ENCODE data around the gene SWT1. TPM values are rescaled to one million over a fixed set of nuclear protein-coding genes. Genes with fewer than 3 reads are reported as not detected.
"Not testable (repeated sequence)": the region's sequence is repeated elsewhere in the genome, so short reads cannot be mapped to it uniquely, and the experiment has no call there.

Gene SWT1
- total RNA-seq, 1 donor from 2014 or later, result 2.4 TPM

DNA sequence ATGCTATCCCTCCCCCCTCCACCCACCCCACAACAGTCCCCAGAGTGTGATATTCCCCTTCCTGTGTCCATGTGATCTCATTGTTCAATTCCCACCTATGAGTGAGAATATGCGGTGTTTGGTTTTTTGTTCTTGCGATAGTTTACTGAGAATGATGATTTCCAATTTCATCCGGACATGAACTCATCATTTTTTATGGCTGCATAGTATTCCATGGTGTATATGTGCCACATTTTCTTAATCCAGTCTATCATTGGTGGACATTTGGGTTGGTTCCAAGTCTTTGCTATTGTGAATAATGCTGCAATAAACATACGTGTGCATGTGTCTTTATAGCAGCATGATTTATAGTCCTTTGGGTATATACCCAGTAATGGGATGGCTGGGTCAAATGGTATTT is 95.0 kb downstream of the SWT1 start:
- not testable (repeated sequence) for ATAC-seq

GRCh38 chr1:185252404-185252803 is 95.4 kb downstream of the SWT1 start:
- ATAC-seq, result not testable (repeated sequence)

DNA sequence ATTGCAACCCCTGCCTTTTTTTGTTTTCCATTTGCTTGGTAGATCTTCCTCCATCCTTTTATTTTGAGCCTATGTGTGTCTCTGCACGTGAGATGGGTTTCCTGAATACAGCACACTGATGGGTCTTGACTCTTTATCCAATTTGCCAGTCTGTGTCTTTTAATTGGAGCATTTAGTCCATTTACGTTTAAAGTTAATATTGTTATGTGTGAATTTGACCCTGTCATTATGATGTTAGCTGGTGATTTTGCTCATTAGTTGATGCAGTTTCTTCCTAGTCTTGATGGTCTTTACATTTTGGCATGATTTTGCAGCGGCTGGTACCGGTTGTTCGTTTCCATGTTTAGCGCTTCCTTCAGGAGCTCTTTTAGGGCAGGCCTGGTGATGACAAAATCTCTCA is 98.6 kb downstream of the SWT1 start:
- ATAC-seq, result not testable (repeated sequence)

- not testable (repeated sequence) for ATAC-seq
Measured at GRCh38 chr1:185257116-185257949, 100.4 kb downstream of the SWT1 start.

- no peak for ATAC-seq
Measured at GRCh38 chr1:185257950-185258208, 100.9 kb downstream of the SWT1 start.

DNA sequence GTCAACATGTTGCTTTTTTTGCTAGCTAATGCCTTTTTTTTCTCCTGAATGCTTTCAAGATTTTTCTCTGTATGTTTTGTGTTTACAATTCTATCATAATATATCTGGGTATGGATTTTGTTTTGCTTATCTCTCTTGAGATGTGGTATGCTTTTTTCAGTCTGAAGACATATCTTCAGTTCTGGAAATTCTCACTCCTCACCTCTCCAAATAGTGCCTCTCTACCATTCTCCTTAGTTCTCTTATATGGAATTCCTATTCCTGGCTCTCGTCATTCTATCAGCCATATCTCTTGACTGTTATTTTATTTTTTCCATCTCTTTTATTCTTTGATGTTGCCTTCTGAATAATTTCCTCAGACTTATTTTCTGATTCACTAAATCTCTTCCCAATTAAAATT is 101.7 kb downstream of the SWT1 start:
- no peak for ATAC-seq

- ATAC-seq, result no peak
Measured at GRCh38 chr1:185260611-185261010, 103.6 kb downstream of the SWT1 start.

DNA sequence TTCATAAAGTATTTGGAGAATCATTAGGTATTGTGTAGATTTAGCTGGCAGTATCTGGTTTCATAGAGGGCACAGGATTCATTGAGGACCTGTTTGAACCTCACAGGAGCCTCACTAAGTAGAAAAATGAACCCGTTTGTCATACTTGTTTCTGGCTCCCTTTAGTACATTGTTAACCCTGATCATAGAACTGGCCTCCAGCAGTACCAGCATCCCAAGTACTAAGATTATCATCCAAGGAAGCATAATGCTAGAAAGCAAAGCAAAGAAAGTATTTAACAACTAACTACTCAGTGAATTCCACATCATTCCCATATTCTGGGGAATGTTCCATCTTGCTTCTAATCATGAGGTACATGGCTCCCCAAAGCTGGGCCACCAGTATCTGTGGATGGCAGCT is 105.2 kb downstream of the SWT1 start:
- ATAC-seq, result no peak

GRCh38 chr1:185263292-185263691 is 106.3 kb downstream of the SWT1 start:
- ATAC-seq, result no peak

GRCh38 chr1:185263780-185264179 is 106.8 kb downstream of the SWT1 start:
- no peak for ATAC-seq

DNA sequence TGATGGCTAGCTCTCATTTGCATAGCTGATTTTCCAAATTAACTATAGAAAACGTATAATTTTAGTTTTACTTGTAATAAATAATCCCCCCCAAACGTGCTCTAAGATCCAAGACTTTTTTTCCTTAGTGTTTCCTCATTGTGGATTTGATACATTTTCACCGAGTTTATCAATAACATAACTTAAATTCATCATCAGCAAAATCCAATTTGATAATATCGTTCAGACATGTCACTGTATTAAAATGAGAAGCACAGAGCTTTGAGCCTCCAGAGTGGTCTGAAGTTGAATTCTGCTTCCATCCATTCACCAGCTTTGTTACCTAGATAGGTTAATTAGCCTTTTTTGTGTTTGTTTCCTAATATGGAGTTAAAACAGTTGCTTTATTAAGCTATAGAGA is 108.3 kb downstream of the SWT1 start:
- ATAC-seq, result no peak

- no peak for ATAC-seq
Measured at GRCh38 chr1:185267301-185267700, 110.3 kb downstream of the SWT1 start.

DNA sequence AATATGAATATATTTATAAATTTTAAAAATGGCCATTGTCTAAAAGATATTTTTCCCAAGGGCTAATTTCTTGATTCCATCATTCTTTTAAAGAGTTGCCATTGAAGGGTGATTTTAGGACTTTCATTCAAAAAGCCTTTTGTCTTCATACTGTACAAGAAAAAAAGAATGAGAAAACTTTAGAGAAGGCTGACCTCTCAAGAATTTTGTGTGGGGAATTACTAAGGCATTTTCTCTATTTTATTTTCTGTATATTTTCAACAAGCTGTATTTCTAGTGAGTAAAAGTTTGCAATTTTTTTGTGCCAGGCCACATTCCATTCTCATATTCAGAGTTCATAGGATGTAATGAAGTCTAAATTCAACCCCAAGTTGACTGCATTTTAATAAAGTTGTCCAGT is 110.7 kb downstream of the SWT1 start:
- ATAC-seq, result no peak

DNA sequence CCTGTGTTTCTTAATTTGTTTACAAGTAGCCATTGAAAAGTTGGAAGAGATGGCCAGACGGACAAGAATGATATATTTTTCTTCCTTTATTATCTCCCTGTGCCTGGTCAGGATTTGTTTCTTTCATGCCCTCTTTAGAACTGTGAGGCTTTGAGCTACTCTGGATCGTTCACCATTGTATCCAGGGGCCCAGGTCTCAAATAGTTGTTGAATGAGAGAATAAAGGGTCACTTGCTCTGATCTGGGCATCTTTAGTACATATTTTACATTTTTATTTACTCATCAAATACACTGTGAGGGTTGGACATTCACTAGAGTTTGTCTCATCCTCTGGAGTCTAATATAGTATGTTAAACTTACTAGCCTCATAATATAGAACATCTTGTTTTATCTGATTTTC is 111.4 kb downstream of the SWT1 start:
- ATAC-seq, result no peak

DNA sequence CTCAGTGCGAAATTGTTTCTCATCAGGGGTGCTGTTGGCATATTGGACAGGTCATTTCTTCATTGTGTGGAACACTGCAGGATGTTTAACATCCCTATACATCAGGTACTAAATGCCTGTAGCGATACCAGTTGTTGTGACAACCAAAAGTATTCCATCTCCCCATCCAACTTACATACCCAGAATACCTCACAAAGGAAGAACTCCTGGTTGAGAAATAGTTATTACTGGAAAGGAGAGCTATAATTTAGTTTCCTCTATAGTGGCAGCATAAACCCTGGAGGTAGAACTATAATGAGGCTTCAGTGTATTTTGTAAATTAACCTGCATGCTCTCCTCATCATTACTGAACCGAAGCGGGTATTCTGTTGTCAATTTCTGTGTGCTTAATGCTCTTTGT is 115.0 kb downstream of the SWT1 start:
- no peak for ATAC-seq

GRCh38 chr1:185279571-185279970 is 122.6 kb downstream of the SWT1 start:
- no peak for ATAC-seq

- no peak for ATAC-seq
Measured at GRCh38 chr1:185280589-185280988, 123.6 kb downstream of the SWT1 start.

DNA sequence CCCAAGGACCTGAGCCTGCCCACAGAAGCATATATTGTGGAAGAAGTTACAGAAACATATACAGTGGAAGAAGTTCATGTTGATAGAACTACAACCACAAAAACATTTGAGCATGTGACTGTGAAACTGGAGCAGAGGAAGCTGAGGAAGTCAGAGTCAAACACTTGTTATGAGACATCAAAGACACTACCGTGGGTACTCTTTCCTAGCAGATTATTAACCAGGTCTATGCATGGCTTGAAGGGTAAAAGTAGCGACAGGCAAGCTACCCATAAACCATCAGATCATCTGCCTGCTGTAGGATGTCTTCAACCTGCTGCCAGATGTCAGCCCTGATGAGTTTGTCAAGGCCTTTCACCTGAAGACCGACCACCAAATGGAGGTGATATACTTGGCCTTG is 124.3 kb downstream of the SWT1 start:
- no peak for ATAC-seq

GRCh38 chr1:185284116-185284515 is 127.1 kb downstream of the SWT1 start:
- ATAC-seq, result no peak

GRCh38 chr1:185284533-185285276 is 127.7 kb downstream of the SWT1 start:
- no peak for ATAC-seq

GRCh38 chr1:185287451-185287850 is 130.5 kb downstream of the SWT1 start:
- ATAC-seq, result no peak

- ATAC-seq, result no peak
Measured at GRCh38 chr1:185288435-185288834, 131.5 kb downstream of the SWT1 start.

DNA sequence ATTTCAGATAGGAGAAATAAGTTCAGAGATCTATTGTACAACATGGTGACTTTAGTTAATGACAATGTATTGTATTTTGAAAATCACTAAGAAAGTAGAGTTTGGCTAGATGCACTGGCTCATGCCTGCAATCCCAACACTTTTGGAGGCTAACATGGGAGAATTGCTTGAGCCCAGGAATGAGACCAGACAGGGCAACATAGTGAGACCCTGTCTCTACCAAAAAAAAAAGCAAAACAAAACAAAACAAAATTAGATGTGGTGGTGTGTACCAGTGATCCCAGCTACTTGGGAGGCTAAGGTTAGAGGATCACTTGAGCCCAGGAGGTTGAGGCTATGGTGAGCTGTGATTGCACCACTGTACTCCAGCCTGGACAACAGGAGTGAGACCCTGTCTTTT is 132.9 kb downstream of the SWT1 start:
- no peak for ATAC-seq

DNA sequence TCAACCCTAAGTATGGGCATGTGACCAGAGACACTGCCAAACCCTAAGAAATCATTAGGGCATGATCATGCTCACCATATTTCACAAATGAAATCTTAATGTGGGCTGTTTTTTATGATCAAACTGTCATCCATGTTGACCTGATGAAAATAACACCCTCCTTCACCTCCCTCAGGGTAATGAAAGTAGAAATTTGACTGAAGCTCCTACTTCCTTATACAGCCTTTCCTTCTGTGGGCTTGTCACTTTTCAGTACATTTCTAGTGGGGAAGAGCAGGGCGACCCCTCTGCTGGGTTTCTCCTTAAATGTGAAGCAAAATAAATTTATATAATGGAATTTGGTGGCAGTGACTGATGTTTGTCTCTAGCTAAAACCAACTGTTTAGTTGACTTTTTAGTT is 134.2 kb downstream of the SWT1 start:
- no peak for ATAC-seq
